ENCODE results near the gene RRP9.

DNA sequence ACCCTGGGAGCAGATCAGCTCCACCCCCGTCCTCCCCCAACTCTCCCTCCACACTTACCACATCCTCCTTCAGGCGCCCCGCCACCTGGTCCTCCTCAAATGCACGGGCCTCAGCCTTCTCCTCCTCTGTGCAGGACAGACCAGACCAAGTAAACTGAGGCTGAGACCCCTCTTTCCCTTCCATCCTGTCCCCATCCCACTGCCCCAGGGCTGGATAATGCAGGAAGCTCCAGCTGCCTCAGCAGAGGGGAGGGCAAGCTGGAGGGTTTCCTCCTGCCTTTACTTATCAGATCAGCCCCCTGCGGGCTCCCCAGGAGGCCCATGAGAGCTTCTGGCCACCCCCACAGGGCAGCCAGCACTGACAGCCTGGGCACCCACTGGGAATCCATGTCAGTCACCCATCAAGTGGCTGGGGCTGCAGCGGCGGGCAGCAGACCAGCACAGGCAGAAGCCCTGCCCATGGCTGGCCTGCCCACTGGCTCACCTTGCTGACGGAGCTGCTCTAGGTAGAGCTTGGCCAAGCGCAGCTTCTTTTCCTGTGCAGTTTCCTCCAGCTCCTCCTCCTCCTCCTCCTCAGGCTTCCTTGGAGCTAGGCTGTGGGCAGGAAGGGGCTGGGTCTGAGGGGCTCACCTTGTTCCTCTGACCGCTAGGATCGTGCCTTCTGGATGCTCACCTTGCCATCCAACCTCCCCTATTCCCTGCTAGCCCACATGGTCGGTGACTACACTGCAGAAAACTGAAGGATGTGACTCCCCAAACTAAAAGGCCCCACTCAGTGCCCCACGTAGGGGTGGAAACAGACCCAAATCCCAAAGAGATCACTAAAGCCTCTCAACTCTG, 3.9 kb downstream of the RRP9 start:
- TF ChIP-seq, protein P1, sequence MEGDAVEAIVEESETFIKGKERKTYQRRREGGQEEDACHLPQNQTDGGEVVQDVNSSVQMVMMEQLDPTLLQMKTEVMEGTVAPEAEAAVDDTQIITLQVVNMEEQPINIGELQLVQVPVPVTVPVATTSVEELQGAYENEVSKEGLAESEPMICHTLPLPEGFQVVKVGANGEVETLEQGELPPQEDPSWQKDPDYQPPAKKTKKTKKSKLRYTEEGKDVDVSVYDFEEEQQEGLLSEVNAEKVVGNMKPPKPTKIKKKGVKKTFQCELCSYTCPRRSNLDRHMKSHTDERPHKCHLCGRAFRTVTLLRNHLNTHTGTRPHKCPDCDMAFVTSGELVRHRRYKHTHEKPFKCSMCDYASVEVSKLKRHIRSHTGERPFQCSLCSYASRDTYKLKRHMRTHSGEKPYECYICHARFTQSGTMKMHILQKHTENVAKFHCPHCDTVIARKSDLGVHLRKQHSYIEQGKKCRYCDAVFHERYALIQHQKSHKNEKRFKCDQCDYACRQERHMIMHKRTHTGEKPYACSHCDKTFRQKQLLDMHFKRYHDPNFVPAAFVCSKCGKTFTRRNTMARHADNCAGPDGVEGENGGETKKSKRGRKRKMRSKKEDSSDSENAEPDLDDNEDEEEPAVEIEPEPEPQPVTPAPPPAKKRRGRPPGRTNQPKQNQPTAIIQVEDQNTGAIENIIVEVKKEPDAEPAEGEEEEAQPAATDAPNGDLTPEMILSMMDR (conservative IDR thresholded peaks at IDR 0.05; ENCODE audit: low read length) = no peak
- no peak for TF ChIP-seq EZH2phosphoT487 (IDR thresholded peaks at IDR 0.05; ENCODE audit: borderline replicate concordance)

Measured in Loucy (cell line).